HFF-Myc (cell line): Measurements from ENCODE around the gene HNF1A.

Experiments
- DNase-seq: peaks from one replicate; pipeline ENCODE4 v3.0.0-alpha.2; 2011; ENCODE audit warnings: low read depth; ENCODE audit errors: extremely low read depth
- H3K4me3 ChIP-seq: replicated peaks from 2 replicates; pipeline ENCODE4 v1.5.1; 2011; ENCODE audit warnings: low read depth, mild to moderate bottlenecking, control low read depth, low read length
- CTCF ChIP-seq: IDR thresholded peaks from 2 replicates; pipeline ENCODE4 v1.5.1; 2012; ENCODE audit warnings: mild to moderate bottlenecking, low read depth, low read length, control low read depth; ENCODE audit errors: missing control alignments

Gene HNF1A

DNA sequence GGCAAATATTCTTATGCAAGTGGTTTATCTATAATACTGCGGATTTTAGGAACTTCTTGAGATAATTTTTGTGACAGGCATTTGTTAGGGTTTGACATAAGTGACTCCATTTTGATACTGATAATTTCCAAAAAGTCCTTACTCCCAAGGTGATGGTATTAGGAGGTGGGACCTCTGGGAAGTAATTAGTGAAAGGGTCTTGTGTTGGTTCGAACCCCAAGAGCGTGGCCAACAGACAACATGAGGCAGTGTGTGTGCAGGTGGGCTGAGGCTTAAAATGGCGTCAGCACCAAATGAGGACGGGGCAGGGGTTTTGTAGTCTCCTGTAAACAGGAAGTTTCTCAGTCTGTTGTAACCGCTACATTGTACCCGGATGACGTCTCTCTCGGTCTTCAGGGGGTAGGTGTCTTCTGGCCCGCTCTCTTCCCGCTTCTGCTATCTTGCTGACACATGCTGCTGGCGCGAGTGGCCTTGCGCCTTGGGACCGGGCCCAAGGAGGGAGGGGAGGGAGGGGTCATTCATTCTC, 39.7 kb downstream of the HNF1A start:
- no peak overlapping the region for H3K4me3 ChIP-seq
- no peak for TF ChIP-seq CTCF
- no peak for DNase-seq

DNA sequence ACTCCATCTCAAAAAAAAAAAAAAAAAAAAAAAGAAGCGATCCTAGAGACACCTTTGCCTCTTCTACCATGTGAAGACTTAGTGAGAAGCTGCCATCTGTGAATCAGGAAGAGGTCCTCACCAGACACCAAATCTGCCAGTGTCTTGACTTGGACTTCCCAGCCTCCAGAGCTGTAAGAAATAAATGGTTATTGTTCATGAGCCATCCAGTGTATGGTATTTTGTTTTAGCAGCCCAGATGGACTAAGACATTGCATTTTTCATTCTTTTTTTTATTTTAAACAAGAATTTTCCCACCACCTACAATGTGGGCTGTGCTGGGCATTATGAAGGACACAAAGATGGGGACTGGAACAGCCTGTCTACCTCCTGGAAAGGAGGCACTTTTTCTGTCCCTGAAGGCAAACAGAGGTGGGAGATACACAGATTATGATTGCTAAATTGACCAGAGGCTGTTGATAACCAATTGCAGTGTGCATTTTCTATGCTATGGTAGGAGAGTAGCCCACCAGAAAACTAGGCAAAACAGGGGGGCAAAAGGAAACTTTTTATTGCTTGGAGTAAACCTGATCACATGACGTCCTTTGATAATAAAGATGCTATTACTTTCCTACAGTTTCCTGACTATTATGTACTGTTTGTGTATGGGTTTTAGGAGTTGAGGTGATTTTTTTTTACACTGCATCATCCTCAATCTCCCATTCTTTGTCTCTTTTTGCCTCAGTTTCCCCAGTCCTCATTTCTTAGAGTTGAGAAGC, 40.7 kb downstream of the HNF1A start:
- no peak for TF ChIP-seq CTCF
- no peak for DNase-seq
- H3K4me3 ChIP-seq, result no peak overlapping the region

DNA sequence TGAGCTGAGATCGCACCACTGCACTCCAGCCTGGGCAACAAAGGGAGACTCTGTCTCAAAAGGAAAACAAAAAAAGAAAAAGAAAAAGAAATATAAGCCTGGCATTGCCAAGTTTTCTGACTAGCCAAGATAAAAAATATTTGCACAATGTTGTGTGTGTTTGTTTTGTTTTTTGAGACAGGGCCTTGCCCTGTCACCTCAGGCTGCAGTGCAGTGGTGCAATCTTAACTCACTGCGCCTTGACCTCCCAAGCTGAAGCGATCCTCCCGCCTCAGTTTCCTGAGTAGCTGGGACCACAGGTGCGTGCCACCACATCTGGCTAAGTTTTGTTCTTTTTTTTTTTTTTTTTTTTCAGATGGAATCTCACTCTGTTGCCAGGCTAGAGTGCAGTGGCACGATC, 43.4 kb downstream of the HNF1A start:
- no peak overlapping the region for H3K4me3 ChIP-seq
- no peak for TF ChIP-seq CTCF
- DNase-seq, result no peak

- DNase-seq, result no peak
- no peak overlapping the region for H3K4me3 ChIP-seq
- no peak for TF ChIP-seq CTCF
These were observed 44.4 kb downstream of the HNF1A start for GRCh38 chr12:121022713-121023112.

- H3K4me3 ChIP-seq, result no peak overlapping the region
- TF ChIP-seq CTCF, result no peak
- DNase-seq, result no peak
These were observed 45.5 kb downstream of the HNF1A start for GRCh38 chr12:121023799-121024198.

DNA sequence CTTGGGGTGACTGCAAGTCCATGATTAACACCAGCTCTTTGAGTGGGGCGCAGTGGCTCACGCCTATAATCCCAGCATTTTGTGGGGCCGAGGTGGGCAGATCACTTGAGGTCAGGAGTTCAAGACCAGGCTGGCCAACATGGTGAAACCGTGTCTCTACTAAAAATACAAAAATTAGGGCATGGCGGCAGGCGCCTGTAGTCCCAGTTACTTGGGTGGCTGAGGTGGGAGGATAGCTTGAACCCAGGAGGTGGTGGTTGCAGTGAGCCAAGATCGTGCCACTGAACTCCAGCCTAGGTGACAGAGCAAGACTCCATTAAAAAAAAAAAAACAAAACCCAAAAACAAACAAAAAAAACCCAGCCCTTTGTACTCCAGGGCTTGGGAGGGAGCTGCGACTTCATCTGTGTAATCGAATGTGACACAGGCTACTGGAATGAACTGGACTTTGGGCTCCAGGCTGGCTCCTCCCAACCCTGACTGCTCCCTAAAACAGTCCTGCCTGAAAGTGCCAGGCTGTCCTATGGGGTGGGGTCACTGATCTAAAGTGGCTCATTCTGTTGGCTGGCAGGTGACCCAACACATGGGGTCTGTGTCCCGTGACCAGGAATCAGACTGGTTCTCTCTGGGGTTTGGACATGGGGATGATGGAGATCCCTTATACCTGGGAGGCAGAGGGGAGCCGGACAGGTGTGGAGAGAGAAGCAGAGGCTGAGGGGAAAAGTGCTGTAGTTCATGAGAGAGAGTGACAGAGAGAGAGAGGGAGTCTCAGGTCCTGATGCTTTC, 47.3 kb downstream of the HNF1A start:
- no peak for DNase-seq
- H3K4me3 ChIP-seq, result no peak overlapping the region
- no peak for TF ChIP-seq CTCF
